ENCODE results near the gene ABHD1. TPM values are rescaled to one million over a fixed set of nuclear protein-coding genes. Genes with fewer than 3 reads are reported as not detected.
"Not testable (repeated sequence)": the region's sequence is repeated elsewhere in the genome, so short reads cannot be mapped to it uniquely, and the experiment has no call there.

ABHD1 gene
- total RNA-seq, 2 donors from 2014 or later: 0.33 TPM; not detected in 1

- H3K4me1 ChIP-seq: peaks cover 17% of the 10 kb centered on the region
- no peak for ATAC-seq
- no peak overlapping the region for H3K27ac ChIP-seq
- H3K4me3 ChIP-seq: no peak overlapping the region
- 85 to 100% methylated on average over 2 to 10 of the region's 10 CpGs for WGBS, 2 donors
- H3K36me3 ChIP-seq (replicated peaks in 1 of 2; ENCODE audit: insufficient read depth in 1 of 2, low read depth in 2 of 2): no peaks in the 10 kb centered on the region
- intact Hi-C loops (cut with DNase I): loop anchor here (5.0 kb wide), 1 partner anchor 182 kb away; the partner anchor contains the start of gene TRIM54
- no peaks in the 10 kb centered on the region for H3K9me3 ChIP-seq
- no peak for DNase-seq
- TF ChIP-seq CTCF (IDR thresholded peaks at IDR 0.05) (no peak), POLR2A (IDR thresholded peaks at IDR 0.05) (no peak)
- H3K27me3 ChIP-seq: no peaks in the 10 kb centered on the region
Observed at GRCh38 chr2:27100036-27100435, 23.6 kb upstream of the ABHD1 start.

GRCh38 chr2:27102329-27102728 is 21.3 kb upstream of the ABHD1 start:
- Histone ChIP-seq H3K27ac (no peak overlapping the region), H3K4me1 (no peaks in the 10 kb centered on the region), H3K27me3 (no peaks in the 10 kb centered on the region), H3K36me3 (replicated peaks in 1 of 2; ENCODE audit: insufficient read depth in 1 of 2, low read depth in 2 of 2) (no peaks in the 10 kb centered on the region), H3K9me3 (no peaks in the 10 kb centered on the region), H3K4me3 (no peak overlapping the region)
- no peak for TF ChIP-seq POLR2A (IDR thresholded peaks at IDR 0.05)
- no peak for TF ChIP-seq CTCF (IDR thresholded peaks at IDR 0.05)
- intact Hi-C loops (cut with DNase I): loop anchor here (5.0 kb wide), 1 partner anchor 180 kb away; the partner anchor contains the start of gene TRIM54
- WGBS, 2 donors: 66 to 79% methylated on average over 4 to 5 of the region's 5 CpGs
- no peak for DNase-seq
- ATAC-seq: no peak

GRCh38 chr2:27105981-27106380 is 17.6 kb upstream of the ABHD1 start:
- Histone ChIP-seq H3K4me1 (no peaks in the 10 kb centered on the region), H3K4me3 (no peak overlapping the region), H3K27me3 (no peaks in the 10 kb centered on the region), H3K9me3 (no peaks in the 10 kb centered on the region), H3K27ac (no peak overlapping the region), H3K36me3 (replicated peaks in 1 of 2; ENCODE audit: insufficient read depth in 1 of 2, low read depth in 2 of 2) (no peaks in the 10 kb centered on the region)
- WGBS, 2 donors: 61 to 63% methylated on average over 3 of the region's 3 CpGs
- DNase-seq: no peak
- no peak for TF ChIP-seq POLR2A (IDR thresholded peaks at IDR 0.05)
- no peak for TF ChIP-seq CTCF (IDR thresholded peaks at IDR 0.05)
- no peak for ATAC-seq
- intact Hi-C loops (cut with DNase I): no loop called here

GRCh38 chr2:27108221-27108620 is 15.4 kb upstream of the ABHD1 start:
- Histone ChIP-seq H3K27me3 (no peaks in the 10 kb centered on the region), H3K9me3 (no peaks in the 10 kb centered on the region), H3K4me3 (no peak overlapping the region), H3K36me3 (replicated peaks in 1 of 2; ENCODE audit: insufficient read depth in 1 of 2, low read depth in 2 of 2) (no peaks in the 10 kb centered on the region), H3K27ac (no peak overlapping the region), H3K4me1 (no peaks in the 10 kb centered on the region)
- DNase-seq: no peak
- intact Hi-C loops (cut with DNase I): no loop called here
- TF ChIP-seq POLR2A (IDR thresholded peaks at IDR 0.05): no peak
- TF ChIP-seq CTCF (IDR thresholded peaks at IDR 0.05): no peak
- WGBS, 2 donors: 59% methylated on average over 2 of the region's 2 CpGs
- no peak for ATAC-seq

GRCh38 chr2:27109083-27109482 is 14.5 kb upstream of the ABHD1 start:
- no peak overlapping the region for H3K27ac ChIP-seq
- TF ChIP-seq CTCF (IDR thresholded peaks at IDR 0.05): no peak
- TF ChIP-seq POLR2A (IDR thresholded peaks at IDR 0.05): no peak
- intact Hi-C loops (cut with DNase I): no loop called here
- H3K36me3 ChIP-seq (replicated peaks in 1 of 2; ENCODE audit: insufficient read depth in 1 of 2, low read depth in 2 of 2): no peaks in the 10 kb centered on the region
- no peaks in the 10 kb centered on the region for H3K4me1 ChIP-seq
- no peak for DNase-seq
- H3K27me3 ChIP-seq: no peaks in the 10 kb centered on the region
- 86 to 91% methylated on average over 3 of the region's 3 CpGs for WGBS, 2 donors
- no peak for ATAC-seq
- no peak overlapping the region for H3K4me3 ChIP-seq
- no peaks in the 10 kb centered on the region for H3K9me3 ChIP-seq

- H3K36me3 ChIP-seq (replicated peaks in 1 of 2; ENCODE audit: insufficient read depth in 1 of 2, low read depth in 2 of 2); DNase-seq; H3K27me3 ChIP-seq; H3K9me3 ChIP-seq; ATAC-seq; H3K4me3 ChIP-seq; H3K27ac ChIP-seq; intact Hi-C loops (cut with DNase I); H3K4me1 ChIP-seq: not testable (repeated sequence)
- WGBS, 2 donors: 75 to 76% methylated on average over 23 to 24 of the region's 24 CpGs
Observed at GRCh38 chr2:27110603-27111352, 12.8 kb upstream of the ABHD1 start.

GRCh38 chr2:27111392-27112078 is 12.1 kb upstream of the ABHD1 start:
- WGBS, 2 donors: 84 to 94% methylated on average over 15 to 38 of the region's 49 CpGs
- not testable (repeated sequence) for DNase-seq

More at GRCh38 chr2:27111392-27112078, 12.1 kb upstream of the ABHD1 start:
- H3K4me1 ChIP-seq; H3K4me3 ChIP-seq; ATAC-seq; H3K27ac ChIP-seq; H3K27me3 ChIP-seq; intact Hi-C loops (cut with DNase I); H3K36me3 ChIP-seq (replicated peaks in 1 of 2; ENCODE audit: insufficient read depth in 1 of 2, low read depth in 2 of 2); H3K9me3 ChIP-seq: not testable (repeated sequence)

Measured in body of pancreas (tissue), 4 donors.